Breast epithelium (tissue), 3 donors: ENCODE results near the gene FHOD3.

ENCODE experiments used
- CTCF ChIP-seq, 3 donors: fragments of 450-650 bp; IDR thresholded peaks; one replicate each; pipeline ENCODE4 v1.5.1; 2016 to 2017; ENCODE audit warnings: antibody characterized with exemption in 3 of 3, mild to moderate bottlenecking in 3 of 3, moderate library complexity in 3 of 3
- POLR2A ChIP-seq: fragments of 450-650 bp; IDR thresholded peaks from one replicate; pipeline ENCODE4 v1.6.1; 2016; ENCODE audit warnings: antibody characterized with exemption, mild to moderate bottlenecking, moderate library complexity
- POLR2AphosphoS5 ChIP-seq, 3 donors: sonication (generic); formaldehyde crosslinking; IDR thresholded peaks; one replicate each; pipeline ENCODE4 v1.6.1; 2017; ENCODE audit warnings: antibody characterized with exemption in 3 of 3

DNA sequence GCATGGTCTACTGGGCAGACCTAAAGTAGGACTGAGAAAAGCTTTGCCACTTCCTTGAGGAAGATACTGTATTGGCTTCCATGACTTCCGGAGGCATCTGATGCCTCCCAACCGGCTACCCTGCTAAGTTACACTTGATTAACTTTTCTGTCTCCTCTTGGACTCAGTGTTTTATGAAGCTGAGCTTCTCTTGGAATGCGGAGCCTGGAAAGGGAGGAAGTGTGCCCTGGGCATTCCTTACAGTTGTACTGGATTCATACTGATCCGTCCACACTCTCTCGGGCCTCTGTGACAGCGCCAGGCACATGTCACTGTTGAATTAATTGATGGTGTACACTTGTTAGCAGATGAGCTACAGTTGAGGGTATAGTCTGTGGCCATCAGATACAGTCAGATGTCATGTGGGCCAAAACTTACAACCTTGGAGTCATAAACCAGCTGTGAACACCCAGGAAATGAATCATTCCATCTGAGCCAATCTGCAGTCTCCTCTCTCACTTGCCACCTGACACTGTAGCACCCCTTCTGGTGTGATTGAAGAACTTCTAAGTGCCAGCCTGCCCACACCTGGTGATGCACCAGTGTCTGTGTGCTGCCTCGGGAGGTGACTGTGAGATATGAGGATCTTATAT, 122.5 kb downstream of the FHOD3 start:
- TF ChIP-seq CTCF (IDR thresholded peaks at IDR 0.05) (no peak), POLR2AphosphoS5 (IDR thresholded peaks at IDR 0.05) (no peak), POLR2A (no peak)
